HG03135 (cell line): ENCODE data around the gene PRM1.

ENCODE experiments used
- ATAC-seq: cut with Tn5 transposase; IDR thresholded peaks from one replicate; pipeline ENCODE4 v1.9.1; 2021; ENCODE audit warnings: mild to moderate bottlenecking, moderate library complexity; ENCODE audit not compliant: unreplicated experiment

The PRM1 gene

DNA sequence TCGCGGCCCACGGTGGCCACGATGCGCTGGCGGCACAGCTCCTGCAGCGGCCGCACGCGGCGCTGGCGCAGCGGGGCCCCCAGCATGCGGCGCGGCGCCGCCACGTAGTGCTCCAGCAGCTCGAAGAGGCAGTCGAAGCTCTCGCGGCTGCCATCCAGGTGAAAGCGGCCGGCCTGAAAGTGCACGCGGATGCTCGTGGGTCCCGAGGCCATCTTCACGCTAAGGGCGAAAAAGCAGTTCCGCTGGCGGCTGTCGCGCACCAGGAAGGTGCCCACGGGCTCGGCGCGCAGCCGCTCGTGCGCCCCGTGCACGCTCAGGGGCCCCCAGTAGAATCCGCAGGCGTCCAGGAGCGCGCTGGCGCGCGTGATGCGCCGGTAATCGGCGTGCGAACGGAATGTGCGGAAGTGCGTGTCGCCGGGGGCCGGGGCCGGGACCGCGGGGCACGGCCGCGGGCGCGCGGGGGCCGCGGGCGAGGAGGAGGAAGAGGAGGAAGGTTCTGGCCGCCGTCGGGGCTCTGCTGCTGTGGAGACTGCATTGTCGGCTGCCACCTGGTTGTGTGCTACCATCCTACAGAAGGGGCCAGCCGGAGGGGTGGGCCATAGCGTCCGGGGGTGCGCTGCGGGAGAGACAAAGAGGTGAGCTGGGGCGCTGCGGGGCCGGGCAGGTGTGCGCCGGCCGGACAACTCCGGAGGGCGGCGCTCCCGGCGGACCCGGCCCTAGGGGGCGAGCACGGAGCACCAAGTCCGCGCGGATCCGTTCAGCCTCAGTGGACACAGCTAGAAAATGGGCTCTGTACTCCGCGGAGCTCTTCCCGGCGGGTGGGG, 26.0 kb downstream of the PRM1 start:
- no peak for ATAC-seq

DNA sequence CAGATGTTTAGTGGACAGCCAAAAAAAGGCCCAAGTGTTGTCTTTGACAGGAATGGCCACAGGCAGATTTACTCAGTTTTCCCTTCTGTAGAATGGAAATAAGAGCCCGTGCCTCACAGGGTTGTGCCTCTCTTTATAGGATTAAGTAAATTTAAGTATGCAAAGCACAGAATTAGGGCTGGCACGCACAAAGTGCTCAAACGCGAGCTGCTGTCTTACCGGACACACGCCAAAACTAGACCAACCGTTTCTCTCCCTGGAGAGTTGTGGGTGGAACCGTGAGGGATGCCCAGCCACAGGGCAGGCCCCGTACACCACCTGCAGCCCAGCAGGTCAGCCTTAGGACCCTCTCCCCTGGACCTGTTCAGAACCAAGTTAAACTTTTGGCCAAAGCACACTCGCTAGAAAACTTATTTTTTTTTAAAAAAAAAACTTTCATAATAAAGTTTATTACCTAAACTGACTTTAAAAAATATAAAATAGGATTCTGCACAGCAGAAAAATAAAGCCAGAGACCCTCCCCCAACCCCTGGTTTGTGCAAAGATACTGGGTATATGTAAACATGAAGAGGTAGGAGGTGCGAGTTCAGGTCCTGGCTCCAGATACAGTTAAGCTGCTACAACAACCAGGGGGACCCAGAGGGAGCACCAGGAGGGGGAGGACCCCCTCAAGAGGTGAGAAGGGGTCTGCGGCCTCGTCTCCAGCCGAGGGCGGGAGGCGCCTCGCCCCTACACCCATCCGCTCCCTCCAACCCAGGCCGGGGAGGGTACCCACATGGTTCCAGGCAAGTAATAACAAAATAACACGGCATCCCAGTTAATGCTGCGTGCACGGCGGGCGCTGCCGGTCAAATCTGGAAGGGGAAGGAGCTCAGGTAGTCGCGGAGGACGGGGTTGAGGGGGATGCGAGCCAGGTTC, 26.9 kb downstream of the PRM1 start:
- ATAC-seq = no peak

DNA sequence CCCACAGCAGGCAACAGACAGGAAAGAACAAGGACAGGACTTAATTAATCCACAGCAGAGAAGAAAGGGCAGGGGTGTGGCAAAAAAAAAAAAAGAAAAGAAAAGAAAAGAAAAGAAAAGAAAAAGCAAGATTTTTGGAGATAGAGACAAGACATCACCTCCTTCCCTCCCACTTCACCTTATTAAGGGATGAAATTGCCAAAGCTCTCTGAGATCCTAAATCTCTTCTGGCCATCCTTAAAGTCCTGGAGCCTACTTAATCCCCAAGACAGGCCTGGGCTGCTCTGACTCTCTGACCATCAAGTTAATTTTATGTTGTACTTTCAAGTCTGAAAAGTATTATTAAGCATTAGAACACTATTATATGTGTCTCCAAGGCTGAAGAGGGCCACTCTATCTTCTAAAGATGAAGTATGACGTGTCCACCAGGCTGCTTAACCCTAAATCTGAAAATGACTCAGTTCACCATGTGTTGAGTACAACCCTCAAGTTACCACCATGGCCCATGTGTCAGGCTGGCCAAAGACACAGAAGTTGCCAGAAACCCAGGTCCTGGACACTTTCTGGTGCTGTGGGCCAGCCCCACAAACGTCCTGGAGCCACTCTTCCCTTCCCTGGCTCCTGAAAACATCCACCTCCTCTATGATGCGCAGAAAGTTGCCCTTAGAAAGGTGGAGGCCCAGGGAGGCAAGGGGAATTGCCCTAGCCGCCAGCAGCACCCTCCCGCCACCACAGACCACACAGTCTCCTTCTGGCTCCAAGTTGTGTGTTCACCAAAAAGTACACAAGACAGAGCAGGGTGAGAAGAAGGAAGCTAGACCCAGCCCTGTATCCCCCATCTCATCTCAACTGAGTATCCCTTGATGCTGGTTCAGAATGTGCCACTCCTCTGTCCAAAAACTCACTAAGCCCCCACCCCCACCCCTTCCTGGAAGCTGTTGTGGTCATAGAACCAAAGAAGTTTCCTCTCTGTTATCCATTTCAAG, 27.8 kb downstream of the PRM1 start:
- ATAC-seq = no peak

DNA sequence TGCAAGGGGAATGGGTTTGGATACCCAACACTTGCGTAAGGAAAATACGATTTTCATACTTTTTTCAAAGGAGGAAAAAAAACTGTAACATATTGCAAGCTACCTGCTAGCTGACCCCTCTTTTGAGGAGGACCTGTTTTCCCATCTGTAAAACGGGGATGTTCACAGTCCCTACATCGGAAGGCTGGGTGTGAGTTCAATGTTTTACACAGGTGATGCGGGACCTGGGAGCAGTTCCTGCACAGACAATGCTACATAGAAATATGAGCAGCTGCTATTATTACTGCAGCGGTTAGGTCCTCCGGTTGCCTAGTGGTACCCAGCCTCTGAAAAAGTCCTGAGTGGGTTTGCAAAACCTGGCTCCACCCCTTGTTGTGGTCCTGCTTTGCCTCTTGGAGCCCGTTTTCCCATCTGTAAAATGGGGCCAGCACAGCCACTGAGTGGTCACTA, 28.6 kb downstream of the PRM1 start:
- ATAC-seq = no peak

DNA sequence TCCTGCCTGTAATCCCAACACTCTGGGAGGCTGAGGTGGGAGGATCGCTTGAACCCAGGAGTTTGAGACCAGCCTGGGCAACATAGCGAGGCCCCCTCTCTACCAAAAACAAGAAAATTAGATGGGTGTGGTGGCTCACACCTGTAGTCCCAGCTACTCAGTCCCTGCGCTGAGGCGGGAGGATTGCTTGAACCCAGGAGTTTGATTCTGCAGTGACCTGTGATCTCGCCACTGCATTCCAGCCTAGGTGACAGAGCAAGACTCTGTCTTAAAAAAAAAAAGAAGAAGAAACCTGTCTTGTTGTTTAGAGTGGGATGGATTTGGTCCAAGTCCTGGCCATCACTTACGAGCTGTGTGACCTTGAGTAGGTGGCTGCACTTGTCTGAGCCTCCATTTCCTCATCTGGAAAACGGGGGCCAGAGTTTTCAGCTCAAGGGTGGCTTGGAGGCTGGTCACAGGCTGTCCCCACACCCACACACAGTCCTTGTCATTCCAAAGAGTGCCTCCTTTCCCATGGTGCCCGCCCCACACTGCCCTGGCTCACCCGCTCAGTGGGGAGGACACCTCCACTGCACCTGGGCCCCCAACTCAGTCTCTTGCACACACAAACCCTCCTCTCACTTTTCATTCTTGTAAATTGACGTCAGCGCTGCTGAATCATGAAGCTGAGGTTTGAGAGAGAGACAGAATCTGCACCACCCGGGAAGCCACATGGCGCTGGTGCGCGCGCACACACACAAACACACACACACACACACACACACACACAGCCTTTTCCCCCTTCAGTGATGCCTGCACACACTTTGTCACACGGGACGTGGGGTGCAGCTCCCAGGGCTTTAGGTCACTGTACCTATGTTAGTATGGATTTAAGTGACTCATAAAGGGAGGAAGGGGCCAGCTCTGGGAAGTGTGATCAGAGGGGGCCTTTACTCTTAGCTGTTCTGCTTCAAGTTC, 29.3 kb downstream of the PRM1 start:
- no peak for ATAC-seq

DNA sequence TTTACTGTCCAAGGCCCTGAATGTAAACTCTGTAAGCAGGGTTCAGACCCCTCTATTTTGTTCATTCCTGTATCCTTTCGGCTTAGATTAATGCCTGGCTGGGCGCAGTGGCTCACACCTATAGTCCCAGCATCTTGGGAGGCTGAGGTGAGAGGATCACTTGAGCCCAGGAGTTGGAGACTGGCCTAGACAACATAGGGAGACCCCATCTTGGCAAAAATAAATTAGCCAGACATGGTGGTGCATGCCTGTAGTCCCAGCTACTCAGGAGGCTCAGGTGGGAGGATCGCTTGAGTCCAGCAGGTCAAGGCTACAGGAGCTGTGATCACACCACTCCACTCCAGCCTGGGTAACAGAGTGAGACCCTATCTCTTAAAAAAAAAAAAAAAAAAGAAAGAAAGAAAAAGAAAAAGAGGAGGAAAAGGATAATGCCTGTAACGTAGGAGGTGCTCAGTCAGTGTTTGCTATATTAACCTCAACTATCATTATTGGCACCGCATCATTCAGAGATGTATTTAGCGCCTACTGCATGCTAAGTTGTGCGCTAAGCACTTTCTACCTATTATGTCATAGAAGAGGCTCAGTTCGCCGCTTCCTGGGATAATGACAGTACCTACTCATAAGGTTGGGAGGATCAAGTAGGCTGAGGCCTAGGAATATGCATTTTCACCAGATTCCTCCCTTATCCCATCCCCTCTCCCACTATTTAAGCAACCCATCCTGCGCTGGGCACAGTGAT, 30.2 kb downstream of the PRM1 start:
- no peak for ATAC-seq

DNA sequence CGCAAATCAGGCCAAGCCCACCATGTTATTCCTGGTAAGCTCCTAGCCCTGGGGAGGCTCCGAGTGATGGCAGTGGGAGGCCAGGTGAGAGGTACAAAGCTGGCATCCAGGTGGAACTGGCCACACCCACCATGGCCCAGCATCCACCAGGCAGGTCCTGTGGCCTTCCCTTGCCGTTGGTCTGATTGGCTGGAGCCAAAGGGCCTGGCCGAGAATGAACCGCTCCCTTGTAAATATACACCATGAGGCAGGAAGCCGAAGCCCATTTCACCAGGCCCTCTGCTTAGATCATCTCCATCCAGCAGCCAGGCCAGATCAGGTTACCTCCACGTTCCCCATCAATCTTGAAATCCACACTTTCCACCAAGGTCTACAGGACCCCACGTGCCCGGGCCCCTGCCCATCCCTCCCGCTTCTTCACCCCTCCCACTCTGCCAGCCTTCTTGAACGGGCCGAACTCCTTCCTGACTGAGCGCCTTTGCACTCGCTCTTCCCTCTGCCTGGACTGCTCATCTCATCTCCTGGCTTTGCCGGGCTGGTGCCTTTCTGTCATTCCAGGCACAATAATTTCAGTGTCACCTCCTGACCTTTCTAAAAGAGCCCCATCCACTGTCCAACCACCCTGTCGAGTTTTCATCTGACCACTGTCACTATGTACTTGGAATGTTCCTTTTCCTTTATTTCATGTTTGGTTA, 30.9 kb downstream of the PRM1 start:
- no peak for ATAC-seq

DNA sequence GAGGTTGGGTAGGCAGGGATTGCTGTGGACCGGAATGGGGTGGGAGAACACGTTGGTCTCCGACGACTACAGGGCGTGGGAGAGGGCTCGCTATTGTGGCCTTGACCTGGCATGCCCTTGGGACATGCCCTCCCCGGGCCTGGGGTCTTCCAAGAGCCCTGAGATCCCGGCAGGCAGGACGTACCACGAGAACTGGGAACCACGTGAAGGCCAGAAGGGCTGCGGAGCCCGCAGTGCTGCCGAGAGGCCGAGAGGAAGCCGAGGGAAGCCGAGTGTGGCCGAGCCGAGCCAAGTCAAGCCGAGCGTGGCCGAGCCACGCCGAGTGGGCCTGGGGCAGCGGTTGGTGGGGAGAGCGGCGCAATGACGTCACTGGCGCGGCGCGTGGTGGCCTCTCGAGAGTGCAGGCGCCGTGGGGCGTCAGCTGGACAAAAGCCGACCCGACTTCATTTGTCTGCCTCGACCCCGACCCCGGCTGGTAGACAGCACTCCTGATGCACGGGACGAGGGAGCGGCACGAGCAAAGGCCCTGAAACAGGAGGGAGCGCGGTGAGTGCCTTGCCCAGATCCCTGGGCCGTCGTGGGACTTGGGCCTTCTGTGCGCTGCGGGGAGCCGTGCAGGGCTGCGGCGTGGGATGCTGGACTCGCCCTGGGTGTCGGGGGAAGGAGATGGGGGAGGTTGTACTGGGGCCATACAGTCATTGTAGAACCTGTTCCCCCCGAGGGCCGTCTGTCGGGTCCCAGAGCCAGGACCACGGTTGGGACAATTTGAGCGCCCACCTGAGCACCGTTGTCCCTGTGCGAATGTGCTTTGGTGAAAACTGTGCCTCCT, 31.7 kb downstream of the PRM1 start:
- ATAC-seq = no peak

DNA sequence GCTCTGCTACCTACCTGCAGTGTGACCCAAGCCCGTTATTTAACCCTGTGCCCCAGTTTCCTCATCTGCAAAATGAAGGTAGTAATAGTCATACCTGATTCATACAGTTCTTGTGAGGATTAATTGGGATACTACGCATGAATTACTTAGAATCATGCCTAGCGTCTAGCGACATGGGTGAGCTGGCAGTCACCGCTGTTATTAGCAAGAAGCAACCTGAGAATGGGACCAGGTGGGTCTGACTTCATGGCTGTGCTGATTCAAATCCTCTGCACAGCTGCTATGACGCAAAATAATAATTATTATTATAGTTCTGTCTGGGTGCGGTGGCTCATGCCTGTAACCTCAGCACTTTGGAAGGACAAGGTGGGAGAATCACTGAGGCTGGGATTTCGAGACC, 33.0 kb downstream of the PRM1 start:
- no peak for ATAC-seq

DNA sequence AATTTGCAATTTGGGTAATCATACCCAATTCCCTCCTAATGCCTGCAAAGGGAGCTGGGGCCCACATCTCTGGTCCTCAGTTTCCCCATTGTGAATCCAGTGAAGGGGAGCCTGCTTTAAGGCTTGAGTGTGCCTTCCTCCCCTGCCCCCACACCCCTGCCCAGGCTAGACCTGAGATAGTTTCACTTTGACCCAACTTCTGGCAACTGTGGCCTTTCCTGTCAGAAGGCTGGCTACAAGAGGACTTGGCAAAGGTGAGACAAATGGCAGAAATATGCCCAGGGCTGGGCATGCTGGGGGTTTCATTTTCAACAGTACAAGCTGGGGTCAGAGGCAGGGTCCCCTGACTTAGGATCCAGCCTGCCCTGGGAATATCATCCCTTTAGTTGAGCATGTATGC, 35.1 kb downstream of the PRM1 start:
- no peak for ATAC-seq

DNA sequence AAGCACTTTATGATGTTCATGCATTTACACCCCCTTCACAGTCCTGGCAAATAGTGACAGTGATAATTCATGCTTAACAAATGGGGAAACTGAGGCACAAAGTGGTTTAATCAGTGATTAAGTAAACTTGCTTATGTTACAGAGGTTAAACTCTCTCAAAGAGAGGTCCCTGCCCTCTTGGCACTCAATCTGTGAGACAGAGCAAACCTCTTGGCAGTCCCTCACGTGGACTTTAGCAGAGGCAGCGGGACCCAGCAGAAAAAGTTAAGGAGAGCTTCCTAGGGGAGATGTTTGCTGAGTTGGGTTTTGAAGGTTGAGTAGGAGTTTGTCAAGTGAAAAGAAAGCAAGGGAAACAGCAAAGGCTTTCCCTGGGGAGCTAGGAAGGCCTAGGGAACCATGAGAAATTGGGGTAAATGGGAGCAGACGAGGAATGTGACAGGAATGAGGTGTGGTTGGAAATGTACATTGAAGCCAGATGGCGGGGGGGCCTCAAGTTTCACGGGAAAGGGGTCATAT, 35.9 kb downstream of the PRM1 start:
- no peak for ATAC-seq

DNA sequence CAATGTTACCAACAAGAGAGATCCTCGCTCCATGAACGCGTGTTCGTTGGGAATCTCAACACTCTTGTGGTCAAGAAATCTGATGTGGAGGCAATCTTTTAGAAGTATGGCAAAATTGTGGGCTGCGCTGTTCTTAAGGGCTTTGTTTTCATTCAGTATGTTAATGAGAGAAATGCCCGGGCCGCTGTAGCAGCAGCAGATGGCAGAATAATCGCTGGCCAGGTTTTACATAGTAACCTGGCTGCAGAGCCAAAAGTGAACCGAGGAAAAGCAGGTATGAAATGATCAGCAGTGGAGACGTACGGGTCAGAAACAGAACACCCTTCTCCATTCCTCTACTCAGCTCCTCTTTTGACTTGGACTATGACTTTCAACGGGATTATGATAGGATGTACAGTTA, 38.5 kb downstream of the PRM1 start:
- no peak for ATAC-seq

DNA sequence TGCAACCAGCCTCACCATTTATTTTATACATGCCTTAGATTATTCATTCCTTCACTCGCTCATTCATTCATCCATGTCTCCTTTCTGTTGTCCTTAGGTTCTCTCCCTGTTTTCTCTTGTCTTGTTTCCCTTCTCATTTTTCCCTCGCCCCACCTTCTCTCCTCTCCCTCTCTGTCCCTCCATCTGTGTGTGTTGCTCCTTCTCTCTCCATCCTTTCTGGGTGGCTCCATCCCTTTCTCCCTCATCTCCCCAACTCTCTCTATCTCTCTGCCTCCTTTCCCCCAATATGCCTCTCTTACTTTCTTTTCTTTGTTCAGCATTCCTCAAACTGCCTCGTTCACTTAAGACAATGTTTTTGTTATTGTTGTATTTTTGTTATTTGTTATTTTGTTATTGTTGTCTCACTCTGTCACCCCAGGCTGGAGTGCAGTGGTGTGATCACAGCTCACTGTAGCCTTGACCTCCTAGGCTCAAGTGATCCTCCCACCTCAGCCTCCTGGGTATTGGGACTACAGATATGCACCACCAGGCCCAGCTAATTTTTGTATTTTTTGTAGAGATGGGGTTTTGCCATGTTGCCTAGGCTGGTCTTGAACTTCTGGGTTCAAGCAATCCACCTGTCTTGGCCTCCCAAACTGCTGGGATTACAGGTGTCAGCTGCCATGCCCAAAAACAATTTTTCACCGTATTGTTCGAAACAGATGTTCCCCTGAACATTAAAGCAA, 39.5 kb downstream of the PRM1 start:
- ATAC-seq = no peak

DNA sequence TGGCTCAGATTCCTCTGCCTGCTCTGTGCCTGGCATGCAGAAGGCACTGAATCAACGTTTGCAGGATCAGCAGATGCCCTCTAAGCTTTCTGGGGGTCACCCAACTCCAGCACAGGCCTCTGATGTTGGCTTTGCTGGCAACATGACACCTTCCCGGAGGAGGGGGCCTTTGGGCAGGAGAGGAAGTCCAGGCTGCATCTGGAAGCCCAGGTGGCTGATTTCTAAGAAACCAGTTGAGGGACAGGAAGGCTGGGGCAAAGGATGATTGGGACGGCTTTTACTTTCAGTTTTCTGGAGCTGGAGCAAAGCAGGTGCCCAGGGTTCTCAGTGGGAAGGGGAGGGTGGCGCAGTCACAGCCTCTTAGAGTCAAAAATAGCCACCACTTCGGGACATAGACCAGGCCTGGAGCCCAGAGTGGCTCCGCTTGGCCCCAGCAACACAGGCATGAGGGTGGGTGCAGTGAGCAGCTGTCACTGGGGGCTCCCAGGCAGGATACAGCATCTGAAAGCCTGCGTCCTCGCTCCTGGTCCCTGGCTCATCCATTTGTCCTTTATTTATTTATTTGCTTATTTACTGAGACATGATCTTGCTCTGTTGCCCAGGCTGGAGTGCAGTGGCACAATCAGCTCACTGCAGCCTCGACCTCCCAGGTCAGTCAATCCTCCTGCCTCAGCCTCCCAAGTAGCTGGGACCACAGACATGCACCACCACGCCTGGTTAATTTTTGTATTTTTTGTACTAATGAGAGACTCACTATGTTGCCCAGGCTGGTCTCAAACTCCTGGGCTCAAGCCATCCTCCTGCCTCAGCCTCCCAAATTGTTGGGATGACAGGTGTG, 40.3 kb downstream of the PRM1 start:
- no peak for ATAC-seq
